HepG2 (cell line): ENCODE data around the gene KMT2D. TPM values are rescaled to one million over a fixed set of nuclear protein-coding genes. Genes with fewer than 3 reads are reported as not detected.

Experiments
- BCL6 ChIP-seq: IDR thresholded peaks from 2 replicates; pipeline ENCODE4 v1.6.1; 2016; ENCODE audit warnings: missing genetic modification reagents, missing compliant biosample characterization
- CBX2 ChIP-seq, 2 experiments: fragments of 200-600 bp in 1 of 2; sonication (generic); formaldehyde crosslinking in 1 of 2; IDR thresholded peaks; 2 replicates each; pipeline versions ENCODE4 v1.7.0 to v1.8.1; 2018 to 2022; ENCODE audit warnings: low read depth in 2 of 2, low read length in 1 of 2, mild to moderate bottlenecking in 1 of 2, missing genetic modification reagents in 1 of 2
- HDAC6 ChIP-seq: fragments of 200-600 bp; sonication (generic); IDR thresholded peaks from 2 replicates; pipeline ENCODE4 v1.7.0; 2017; ENCODE audit warnings: mild to moderate bottlenecking, antibody characterized with exemption, low read length, low read depth
- MAZ ChIP-seq, 2 experiments: sonication (generic) in 1 of 2; formaldehyde crosslinking in 1 of 2; IDR thresholded peaks; 2 replicates each; pipeline versions ENCODE4 v1.5.0 to v1.6.1; 2012 to 2020; ENCODE audit warnings: low read depth in 2 of 2, mild to moderate bottlenecking in 2 of 2, borderline replicate concordance in 1 of 2, improper control_type of control experiment in 1 of 2, low read length in 1 of 2, missing genetic modification reagents in 1 of 2, moderate library complexity in 1 of 2
- MEIS2 ChIP-seq: sonication (generic); formaldehyde crosslinking; IDR thresholded peaks from 2 replicates; pipeline ENCODE4 v1.9.0; 2021; ENCODE audit warnings: mild to moderate bottlenecking, missing genetic modification reagents
- NR1H2 ChIP-seq: sonication (generic); formaldehyde crosslinking; IDR thresholded peaks from 2 replicates; pipeline ENCODE4 v1.8.1; 2022; ENCODE audit warnings: low read depth, missing genetic modification reagents, borderline replicate concordance
- NR2F1 ChIP-seq, 2 experiments: fragments of 450-650 bp in 1 of 2; formaldehyde crosslinking in 1 of 2; IDR thresholded peaks; 2 replicates each; pipeline versions ENCODE4 v1.5.0 to v1.6.1; 2016 to 2020; ENCODE audit warnings: mild to moderate bottlenecking in 1 of 2, missing compliant biosample characterization in 1 of 2, missing genetic modification reagents in 1 of 2, moderate library complexity in 1 of 2
- NR2F6 ChIP-seq, 2 experiments: IDR thresholded peaks; 2 replicates each; pipeline ENCODE4 v1.6.1; 2016; ENCODE audit warnings: antibody characterized with exemption in 1 of 2, mild to moderate bottlenecking in 1 of 2
- PHF21A ChIP-seq: sonication (generic); formaldehyde crosslinking; IDR thresholded peaks from 2 replicates; pipeline ENCODE4 v1.5.0; 2020; ENCODE audit warnings: mild to moderate bottlenecking, missing genetic modification reagents
- PTBP1 ChIP-seq: fragments of 200-400 bp; formaldehyde crosslinking; IDR thresholded peaks from 2 replicates; pipeline ENCODE4 v1.6.1; 2018; ENCODE audit warnings: low read length, low read depth; ENCODE audit not compliant: poor library complexity, severe bottlenecking
- SOX5 ChIP-seq: IDR thresholded peaks from 2 replicates; pipeline ENCODE4 v1.6.1; 2016; ENCODE audit warnings: borderline replicate concordance
- SRSF4 ChIP-seq: fragments of 200-400 bp; formaldehyde crosslinking; IDR thresholded peaks from one replicate; pipeline ENCODE4 v1.6.1; 2018; ENCODE audit warnings: mild to moderate bottlenecking, low read depth, low read length, moderate library complexity; ENCODE audit not compliant: poor library complexity, severe bottlenecking
- TARDBP ChIP-seq: sonication (generic); formaldehyde crosslinking; IDR thresholded peaks from 2 replicates; pipeline ENCODE4 v1.8.0; 2022; ENCODE audit warnings: mild to moderate bottlenecking, missing genetic modification reagents
- TBX2 ChIP-seq: sonication (generic); formaldehyde crosslinking; IDR thresholded peaks from 2 replicates; pipeline ENCODE4 v1.5.0; 2020; ENCODE audit warnings: missing genetic modification reagents, mild to moderate bottlenecking, borderline replicate concordance
- ZBTB20 ChIP-seq: sonication (generic); formaldehyde crosslinking; IDR thresholded peaks from 2 replicates; pipeline ENCODE4 v1.8.1; 2023; ENCODE audit warnings: missing genetic modification reagents, low read depth, mild to moderate bottlenecking, borderline replicate concordance
- ZBTB8A ChIP-seq: sonication (generic); formaldehyde crosslinking; IDR thresholded peaks from 2 replicates; pipeline ENCODE4 v1.4.0; 2020; ENCODE audit warnings: mild to moderate bottlenecking, low read depth, missing genetic modification reagents, borderline replicate concordance
- ZFP41 ChIP-seq: sonication (generic); formaldehyde crosslinking; IDR thresholded peaks from 2 replicates; pipeline ENCODE4 v1.4.0; 2020; ENCODE audit warnings: mild to moderate bottlenecking, missing genetic modification reagents, borderline replicate concordance
- ZFP62 ChIP-seq: sonication (generic); formaldehyde crosslinking; IDR thresholded peaks from 2 replicates; pipeline ENCODE4 v1.4.0; 2020; ENCODE audit warnings: missing genetic modification reagents
- ZKSCAN1 ChIP-seq: fragments of 150-350 bp; IDR thresholded peaks from 2 replicates; pipeline ENCODE4 v1.6.1; 2014; ENCODE audit warnings: low read length
- ZNF101 ChIP-seq: sonication (generic); formaldehyde crosslinking; IDR thresholded peaks from 2 replicates; pipeline ENCODE4 v1.4.0; 2020; ENCODE audit warnings: mild to moderate bottlenecking, low read depth, missing genetic modification reagents, borderline replicate concordance
- ZNF251 ChIP-seq: sonication (generic); formaldehyde crosslinking; IDR thresholded peaks from 2 replicates; pipeline ENCODE4 v1.9.0; 2021; ENCODE audit warnings: mild to moderate bottlenecking, missing genetic modification reagents
- ZNF337 ChIP-seq: sonication (generic); formaldehyde crosslinking; IDR thresholded peaks from 2 replicates; pipeline ENCODE4 v1.5.1; 2020; ENCODE audit warnings: missing genetic modification reagents, low read depth, mild to moderate bottlenecking, borderline replicate concordance
- ZNF430 ChIP-seq: sonication (generic); formaldehyde crosslinking; IDR thresholded peaks from 2 replicates; pipeline ENCODE4 v1.9.0; 2021; ENCODE audit warnings: mild to moderate bottlenecking, missing genetic modification reagents
- ZNF780A ChIP-seq: sonication (generic); formaldehyde crosslinking; IDR thresholded peaks from 2 replicates; pipeline ENCODE4 v1.8.0; 2022; ENCODE audit warnings: mild to moderate bottlenecking, missing genetic modification reagents, moderate library complexity
- polyA plus RNA-seq, 8 experiments: library from polyadenylated mRNA; depleted of rRNA in 3 of 8; stranded (reverse) in 7 of 8; unstranded in 1 of 8; fragments of >200 nt; fragmentation: Illumina TruSeq in 4 of 8; extraction: Trizol in 4 of 8; gene quantifications; 2 replicates each; pipeline versions ENCODE4 v1.2.1 to v1.2.3, GENCODE V29; 2011 to 2016; ENCODE audit warnings: low read depth in 4 of 8, missing spikeins in 1 of 8, mixed read lengths in 1 of 8; ENCODE audit not compliant: insufficient read depth in 1 of 8
- total RNA-seq, 5 experiments: library from RNA; depleted of rRNA; stranded (reverse); fragments of >200 nt; fragmentation: Illumina TruSeq; extraction: Trizol; gene quantifications; 2 replicates each; pipeline ENCODE4 v1.2.3, GENCODE V29; 2016; ENCODE audit warnings: low read depth in 1 of 5
- TF ChIP-seq, protein P1 (sequence below): sonication (generic); formaldehyde crosslinking; IDR thresholded peaks from 2 replicates; pipeline ENCODE4 v1.8.0; 2023; ENCODE audit warnings: mild to moderate bottlenecking, missing genetic modification reagents
- TF ChIP-seq, protein P2 (sequence below): sonication (generic); formaldehyde crosslinking; conservative IDR thresholded peaks from 2 replicates; pipeline ENCODE4 v1.8.0; 2022; ENCODE audit warnings: mild to moderate bottlenecking, moderate library complexity, missing genetic modification reagents

The KMT2D gene
- total and polyA plus RNA-seq, 2 of the 13 experiments (the other 11 are each of a cell fraction or from before 2014, with no cell fraction given), result 8.1 to 10.4 TPM

DNA sequence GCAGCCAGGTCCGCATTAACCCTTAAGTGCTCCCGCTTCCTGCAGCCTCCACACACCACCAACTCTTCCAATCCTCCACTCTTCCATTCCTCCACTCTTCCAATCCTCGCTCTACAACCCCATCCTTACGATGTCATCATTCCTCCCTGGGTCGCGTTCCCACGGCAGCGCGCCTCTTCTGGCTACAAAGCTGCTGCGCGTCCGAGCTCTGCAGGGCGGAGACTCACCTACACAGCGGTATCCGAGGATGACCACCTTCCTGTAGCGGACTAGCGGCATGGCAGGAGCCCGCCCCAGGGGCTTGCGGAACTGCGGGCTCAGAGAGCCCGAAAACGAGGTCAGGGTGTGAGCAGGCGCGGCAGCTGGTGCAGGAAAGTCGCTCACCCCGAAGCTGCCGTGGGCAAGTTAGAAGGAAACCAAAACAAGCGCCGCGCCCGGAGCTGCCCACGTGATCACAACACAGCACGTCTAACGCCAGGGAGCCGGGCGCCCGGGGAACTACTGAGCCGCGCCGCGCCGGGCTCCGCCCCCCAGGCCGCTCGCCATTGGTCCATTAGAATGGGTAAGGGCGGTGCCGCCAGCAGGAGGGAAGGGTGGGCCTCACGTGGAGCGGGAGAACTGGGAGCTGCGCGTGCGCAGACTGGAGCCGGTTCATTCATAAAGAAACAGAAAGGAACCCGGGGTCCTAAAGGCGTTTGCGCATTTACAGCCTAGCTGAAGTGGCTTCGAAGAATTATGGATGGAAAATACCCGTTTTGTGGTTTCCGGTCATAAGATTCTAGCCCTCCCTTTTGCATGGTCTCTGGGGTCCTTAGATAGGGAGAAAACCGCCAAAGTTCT, 9.1 kb upstream of the KMT2D start, which contains the start of gene RHEBL1 (continued):
- 0 out of 2 replicates have a peak, but pooled peaks have one; percentile 37 for TF ChIP-seq ZNF430 (CRISPR knock-in tag)
- TF ChIP-seq ZFP62 (CRISPR knock-in tag), result no peak
- no peak for TF ChIP-seq ZNF337 (CRISPR knock-in tag)
- no peak for TF ChIP-seq PTBP1
- TF ChIP-seq TARDBP (CRISPR knock-in tag), result no peak; the same call in none of the 2 replicates
- TF ChIP-seq ZBTB8A (CRISPR knock-in tag), result no peak
- TF ChIP-seq SOX5 (CRISPR knock-in tag), result no peak; the same call in 1 of the 2 replicates
- TF ChIP-seq ZKSCAN1, result no peak
- no peak for TF ChIP-seq ZBTB20 (CRISPR knock-in tag)
- TF ChIP-seq HDAC6, result no peak
- TF ChIP-seq, protein P1, sequence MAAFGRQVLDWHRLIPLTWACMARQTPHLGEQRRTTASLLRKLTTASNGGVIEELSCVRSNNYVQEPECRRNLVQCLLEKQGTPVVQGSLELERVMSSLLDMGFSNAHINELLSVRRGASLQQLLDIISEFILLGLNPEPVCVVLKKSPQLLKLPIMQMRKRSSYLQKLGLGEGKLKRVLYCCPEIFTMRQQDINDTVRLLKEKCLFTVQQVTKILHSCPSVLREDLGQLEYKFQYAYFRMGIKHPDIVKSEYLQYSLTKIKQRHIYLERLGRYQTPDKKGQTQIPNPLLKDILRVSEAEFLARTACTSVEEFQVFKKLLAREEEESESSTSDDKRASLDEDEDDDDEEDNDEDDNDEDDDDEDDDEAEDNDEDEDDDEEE, result 0 out of 2 replicates have a peak, but pooled peaks have one; percentile 53
- peak; percentile 69; the same call in 1 of the 2 replicates for TF ChIP-seq TBX2 (CRISPR knock-in tag)
- TF ChIP-seq ZNF101 (CRISPR knock-in tag), result no peak
- TF ChIP-seq ZFP41, result no peak
- TF ChIP-seq ZNF780A (CRISPR knock-in tag), result no peak
- no peak for TF ChIP-seq MEIS2
- TF ChIP-seq PHF21A (CRISPR knock-in tag), result peak; percentile 77
- no peak for TF ChIP-seq CBX2 (IDR thresholded peaks at IDR 0.05; ENCODE audit: low read depth, low read length)
- TF ChIP-seq CBX2 (CRISPR knock-in tag; IDR thresholded peaks at IDR 0.05; ENCODE audit: low read depth), result 0 out of 2 replicates have a peak, but pooled peaks have one; percentile 59
- TF ChIP-seq NR2F6 (IDR thresholded peaks at IDR 0.05), result no peak
- no peak for TF ChIP-seq NR2F6 (CRISPR knock-in tag; IDR thresholded peaks at IDR 0.05)
- TF ChIP-seq, protein P2, sequence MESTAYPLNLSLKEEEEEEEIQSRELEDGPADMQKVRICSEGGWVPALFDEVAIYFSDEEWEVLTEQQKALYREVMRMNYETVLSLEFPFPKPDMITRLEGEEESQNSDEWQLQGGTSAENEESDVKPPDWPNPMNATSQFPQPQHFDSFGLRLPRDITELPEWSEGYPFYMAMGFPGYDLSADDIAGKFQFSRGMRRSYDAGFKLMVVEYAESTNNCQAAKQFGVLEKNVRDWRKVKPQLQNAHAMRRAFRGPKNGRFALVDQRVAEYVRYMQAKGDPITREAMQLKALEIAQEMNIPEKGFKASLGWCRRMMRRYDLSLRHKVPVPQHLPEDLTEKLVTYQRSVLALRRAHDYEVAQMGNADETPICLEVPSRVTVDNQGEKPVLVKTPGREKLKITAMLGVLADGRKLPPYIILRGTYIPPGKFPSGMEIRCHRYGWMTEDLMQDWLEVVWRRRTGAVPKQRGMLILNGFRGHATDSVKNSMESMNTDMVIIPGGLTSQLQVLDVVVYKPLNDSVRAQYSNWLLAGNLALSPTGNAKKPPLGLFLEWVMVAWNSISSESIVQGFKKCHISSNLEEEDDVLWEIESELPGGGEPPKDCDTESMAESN (CRISPR knock-in tag), result peak; percentile 65; the same call in 1 of the 2 replicates
- peak; percentile 40; the same call in 1 of the 2 replicates for TF ChIP-seq MAZ (IDR thresholded peaks at IDR 0.05; ENCODE audit: borderline replicate concordance, low read depth, low read length)
- TF ChIP-seq MAZ (CRISPR knock-in tag; IDR thresholded peaks at IDR 0.05; ENCODE audit: low read depth), result peak; percentile 10; the same call in 1 of the 2 replicates
- 0 out of 2 replicates have a peak, but pooled peaks have one; percentile 40 for TF ChIP-seq NR1H2 (CRISPR knock-in tag)
- no peak for TF ChIP-seq BCL6
- TF ChIP-seq NR2F1 (CRISPR knock-in tag; IDR thresholded peaks at IDR 0.05), result no peak
- no peak for TF ChIP-seq ZNF251 (CRISPR knock-in tag)
- no peak for TF ChIP-seq SRSF4
